Dedifferentiated amniotic fluid mesenchymal stem cell (primary cell): Measurements from ENCODE around the gene FCMR.

ENCODE experiments used
- DNase-seq: peaks from one replicate; pipeline ENCODE4 v3.0.0-alpha.2; 2016; ENCODE audit errors: extremely low spot score

Gene FCMR

DNA sequence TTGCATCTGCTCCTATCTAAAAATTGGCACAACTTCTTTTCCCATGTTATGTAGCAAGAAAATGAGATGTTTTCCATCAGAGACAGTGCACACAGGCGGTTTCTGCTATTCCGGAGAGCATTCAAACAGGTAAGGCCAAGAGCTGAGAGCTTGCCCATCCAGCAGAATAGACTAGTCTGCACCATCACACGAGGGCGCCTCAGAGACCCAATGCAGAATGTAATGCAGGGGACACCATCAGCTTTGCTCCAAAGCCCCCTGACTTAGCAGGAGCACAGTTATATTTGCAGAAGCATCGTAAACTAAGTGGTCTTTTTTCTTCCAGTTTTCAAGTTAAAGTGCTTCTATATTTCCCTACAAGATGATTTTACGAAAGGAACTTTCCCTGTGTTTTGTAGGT is 19.8 kb downstream of the FCMR start:
- DNase-seq: no peak

DNA sequence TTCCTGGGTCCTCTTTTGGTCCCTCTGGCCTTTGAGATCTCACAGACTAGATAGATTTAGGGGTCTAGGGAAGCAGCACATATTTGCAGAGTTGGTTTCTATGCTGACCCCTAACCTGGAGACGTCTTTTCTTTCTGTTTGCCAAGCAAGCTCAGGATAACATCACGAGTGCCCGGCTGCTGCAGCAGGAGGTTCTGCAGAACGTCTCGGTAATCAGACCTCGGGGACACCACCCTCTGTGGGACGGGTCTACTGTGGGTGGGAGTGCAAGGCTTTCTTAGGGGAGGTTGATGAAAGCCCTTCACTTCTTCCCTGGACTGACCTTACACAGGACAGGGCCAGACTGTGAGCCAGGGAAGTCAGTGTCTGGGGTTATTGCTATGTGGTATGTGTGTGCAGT is 21.6 kb downstream of the FCMR start:
- no peak for DNase-seq

DNA sequence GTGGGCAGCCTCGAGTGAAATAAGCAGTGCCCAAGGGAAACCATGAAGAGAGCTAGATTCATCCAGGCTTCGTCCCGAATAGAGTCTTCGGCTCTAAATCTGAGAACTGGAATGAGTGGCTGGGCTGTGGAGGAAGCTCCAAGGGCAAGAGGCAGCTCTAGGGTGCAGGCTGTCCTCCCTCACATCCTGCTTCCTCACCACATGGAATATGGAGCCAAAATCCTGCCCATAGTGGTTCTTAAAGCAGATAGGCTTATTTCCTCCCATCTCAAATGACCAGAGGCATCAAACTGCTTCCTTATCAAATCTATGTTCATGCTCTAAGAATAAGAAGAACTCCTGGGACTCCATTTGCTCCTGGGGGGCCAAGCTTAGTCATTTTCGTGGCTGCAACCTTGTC is 22.0 kb downstream of the FCMR start:
- no peak for DNase-seq

DNA sequence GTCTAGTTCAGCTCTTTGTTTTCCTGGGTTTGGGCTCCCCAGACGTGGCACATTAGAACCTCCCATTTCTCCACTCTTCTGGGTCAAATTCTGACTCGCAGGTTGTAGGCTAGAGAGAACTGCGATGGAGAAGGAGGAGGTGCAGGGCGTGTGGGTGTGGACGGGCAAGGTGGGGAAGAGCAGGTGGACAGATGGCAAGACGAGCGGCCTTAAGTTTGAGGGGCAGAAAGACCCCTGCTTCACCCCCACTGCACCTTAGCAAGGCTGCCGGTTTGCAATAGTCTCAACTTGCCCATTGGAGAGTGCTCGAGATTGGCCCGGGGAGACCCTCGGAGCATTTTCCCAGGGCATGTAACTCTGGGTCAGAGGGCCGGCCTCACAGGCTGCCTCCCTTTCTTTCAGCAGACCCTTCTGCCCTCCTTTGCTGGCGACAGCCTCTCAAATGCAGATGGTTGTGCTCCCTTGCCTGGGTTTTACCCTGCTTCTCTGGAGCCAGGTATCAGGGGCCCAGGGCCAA is 22.8 kb downstream of the FCMR start:
- DNase-seq: no peak

DNA sequence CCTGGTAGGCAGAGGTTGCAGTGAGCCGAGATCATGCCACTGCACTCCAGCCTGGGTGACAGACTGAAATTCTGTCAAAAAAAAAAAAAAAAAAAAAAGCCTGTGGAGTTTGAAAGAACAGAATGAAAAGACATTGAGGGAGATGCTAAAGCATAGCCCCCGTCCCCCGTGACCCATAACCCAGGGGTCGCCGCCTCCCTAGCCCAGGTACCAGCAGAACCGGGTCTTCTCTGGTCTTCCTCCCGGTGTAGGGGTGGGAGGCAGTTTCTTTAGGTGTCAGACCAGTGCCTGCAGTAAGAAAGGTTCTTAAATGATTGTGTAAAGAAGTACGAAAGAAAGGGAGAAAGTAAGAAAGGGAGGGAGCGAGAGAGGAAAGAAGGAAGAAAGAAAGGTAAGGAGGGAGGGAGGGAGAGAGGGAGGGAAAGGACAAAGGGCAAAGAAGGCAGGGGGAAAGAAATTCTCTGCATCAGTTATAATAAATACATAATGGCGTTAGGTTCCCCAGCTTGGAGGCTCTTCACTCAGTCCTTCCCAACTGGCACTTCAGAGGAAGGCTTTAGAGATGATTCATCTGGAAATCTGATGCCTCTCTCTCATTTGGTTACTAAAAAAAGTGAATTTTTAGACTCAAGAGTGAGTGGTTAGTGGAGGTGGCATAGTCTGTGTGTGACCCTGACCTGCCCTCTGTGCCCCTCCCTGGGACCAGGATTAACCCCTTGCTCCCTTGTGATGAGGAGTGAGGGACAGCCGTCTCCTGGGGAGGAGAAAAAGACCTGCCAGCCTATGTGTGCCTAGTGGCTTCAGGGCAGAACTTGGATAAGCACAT is 23.4 kb downstream of the FCMR start:
- peak; percentile 77 for DNase-seq

DNA sequence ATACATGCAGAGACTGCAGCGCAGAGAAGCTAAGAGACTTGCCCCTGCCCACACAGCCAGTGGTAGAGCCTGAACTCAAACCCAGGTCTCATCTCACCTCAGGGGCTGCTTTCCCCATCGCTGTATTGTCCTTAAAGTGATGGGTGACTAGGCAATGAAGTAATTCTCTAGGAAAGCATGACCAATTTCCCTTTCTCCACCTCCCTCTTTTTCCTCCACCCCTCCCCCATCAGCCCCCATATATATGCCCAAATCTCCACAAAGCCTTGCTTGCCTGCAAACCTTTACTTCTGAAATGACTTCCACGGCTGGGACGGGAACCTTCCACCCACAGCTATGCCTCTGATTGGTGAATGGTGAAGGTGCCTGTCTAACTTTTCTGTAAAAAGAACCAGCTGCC is 24.6 kb downstream of the FCMR start, which contains the start of gene IL24:
IL24 (plus strand) TSS at position 269 of the 400 bp plus-strand sequence. CDS start 390 bp downstream, outside the sequence.
- no peak for DNase-seq

DNA sequence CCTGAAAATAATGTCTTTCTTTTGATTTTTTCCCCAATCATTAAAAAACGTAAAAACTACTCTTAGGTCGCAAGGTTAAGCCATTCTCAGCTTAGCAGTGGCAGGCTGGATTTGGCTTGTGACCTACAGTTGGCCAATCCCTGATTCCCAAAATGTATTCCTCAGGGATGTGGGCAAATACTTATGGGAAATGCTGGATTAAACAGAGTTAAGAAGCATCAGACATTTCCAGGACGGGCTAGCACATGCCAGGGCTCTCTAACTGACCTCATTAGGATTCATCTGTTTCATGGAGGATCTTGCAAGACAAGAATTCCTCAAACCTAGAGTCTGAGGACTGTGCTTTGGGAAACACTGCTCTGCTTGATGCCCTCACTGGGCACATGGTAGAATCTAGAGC is 25.5 kb downstream of the FCMR start:
- no peak for DNase-seq

DNA sequence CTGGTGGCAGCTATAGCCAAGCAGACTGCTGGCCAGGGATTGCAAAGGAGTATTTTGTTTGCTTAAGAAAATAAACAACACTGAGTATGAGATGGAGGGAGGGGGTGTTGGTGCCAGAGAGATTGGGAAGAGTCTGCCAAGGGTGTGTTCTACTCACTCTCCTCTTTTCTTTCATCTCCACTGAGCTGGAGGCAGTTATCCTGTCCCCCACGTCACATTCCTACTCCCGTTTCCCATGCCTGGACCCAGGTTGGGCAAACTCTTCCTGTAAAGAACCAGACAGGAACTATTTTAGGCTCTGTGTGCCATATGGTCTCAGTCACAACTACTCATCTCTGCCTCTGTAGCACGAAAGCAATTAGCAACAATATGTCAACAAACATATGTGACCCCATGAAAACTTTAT is 25.9 kb downstream of the FCMR start:
- peak; percentile 35 for DNase-seq

DNA sequence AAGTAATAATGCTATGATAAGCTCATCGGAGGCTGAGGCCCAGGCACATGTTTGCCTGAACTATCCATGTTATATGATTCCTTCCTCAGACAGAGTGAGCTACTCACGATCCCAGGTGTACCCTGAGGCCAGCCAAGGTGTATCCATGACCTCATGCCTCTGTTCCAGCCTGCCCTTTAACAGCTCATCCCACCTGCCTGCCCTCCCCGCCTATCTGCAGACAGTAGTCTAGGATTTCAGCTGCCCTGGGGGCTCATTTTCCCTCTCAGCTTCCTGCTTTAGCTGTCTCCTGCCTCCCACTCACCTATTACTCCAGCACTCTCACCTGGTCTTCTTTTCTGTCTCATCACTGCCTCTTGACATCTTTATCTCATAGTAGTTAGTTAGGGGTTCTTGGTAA is 26.4 kb downstream of the FCMR start:
- no peak for DNase-seq

DNA sequence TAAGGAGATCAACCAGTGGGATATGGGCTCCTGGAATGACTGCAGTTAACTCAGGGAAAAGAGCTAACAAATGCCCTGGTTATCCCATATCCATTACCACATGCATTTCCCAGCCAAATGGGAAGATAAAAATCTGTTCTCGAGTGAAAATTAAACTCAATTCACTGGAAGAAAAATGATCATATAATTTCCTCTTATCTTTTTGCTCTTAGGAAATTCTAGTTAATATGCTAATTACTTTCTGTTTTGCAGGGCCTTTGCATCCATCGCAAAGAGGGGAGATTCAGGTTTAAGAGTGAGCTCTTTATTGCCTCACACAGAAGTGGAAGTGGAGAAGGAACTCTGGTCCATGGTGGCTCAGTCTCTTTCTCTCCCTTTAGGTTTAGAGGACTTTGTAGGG is 28.4 kb downstream of the FCMR start:
- no peak for DNase-seq

DNA sequence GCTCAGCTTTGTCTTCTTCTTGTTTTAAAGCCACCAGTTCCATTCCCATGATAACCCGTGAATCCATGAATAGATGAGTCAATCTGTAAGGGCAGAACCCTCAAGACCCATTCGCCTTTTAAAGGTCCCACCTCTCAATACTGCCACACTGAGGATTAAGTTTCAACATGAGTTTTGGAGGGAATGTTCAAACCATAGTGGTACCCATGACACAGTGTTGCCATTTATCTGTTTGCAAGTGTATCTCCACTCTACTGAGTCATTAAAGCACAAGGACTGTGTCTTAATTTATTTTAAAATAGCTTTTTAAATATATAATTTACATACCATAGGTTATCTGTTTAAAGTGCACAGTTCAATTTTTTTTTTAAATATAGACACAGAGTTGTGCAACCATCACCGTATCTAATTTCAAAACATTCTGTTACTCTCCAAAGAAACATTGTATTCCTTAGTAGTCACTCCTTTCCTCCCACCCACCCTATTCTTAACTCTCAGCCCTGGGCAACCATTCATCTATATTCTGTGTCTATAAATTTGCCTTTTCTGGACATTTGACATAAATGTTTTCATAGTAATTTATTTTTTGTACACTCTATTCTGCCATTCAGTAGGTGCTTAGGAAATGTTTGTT is 29.3 kb downstream of the FCMR start:
- peak; percentile 46 for DNase-seq

DNA sequence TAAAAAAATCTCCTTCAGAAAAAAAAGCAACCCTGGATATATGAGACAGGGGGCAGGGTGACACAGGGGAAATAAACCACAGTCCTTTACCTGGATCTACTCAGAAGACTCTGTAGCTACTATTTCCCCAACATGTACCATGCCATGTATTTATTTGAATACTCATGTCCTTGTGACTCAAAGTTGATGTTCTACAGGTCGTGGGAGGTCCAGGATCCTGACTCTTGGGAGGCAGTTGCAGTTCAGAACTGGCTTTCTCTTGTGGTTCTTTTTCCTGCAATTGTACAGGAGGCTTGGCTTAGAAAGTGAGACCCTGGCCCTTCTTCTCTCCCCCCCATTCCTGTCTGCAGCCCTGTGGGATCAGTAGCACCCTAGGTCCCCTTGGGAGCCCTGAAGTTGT is 30.3 kb downstream of the FCMR start:
- DNase-seq: no peak

DNA sequence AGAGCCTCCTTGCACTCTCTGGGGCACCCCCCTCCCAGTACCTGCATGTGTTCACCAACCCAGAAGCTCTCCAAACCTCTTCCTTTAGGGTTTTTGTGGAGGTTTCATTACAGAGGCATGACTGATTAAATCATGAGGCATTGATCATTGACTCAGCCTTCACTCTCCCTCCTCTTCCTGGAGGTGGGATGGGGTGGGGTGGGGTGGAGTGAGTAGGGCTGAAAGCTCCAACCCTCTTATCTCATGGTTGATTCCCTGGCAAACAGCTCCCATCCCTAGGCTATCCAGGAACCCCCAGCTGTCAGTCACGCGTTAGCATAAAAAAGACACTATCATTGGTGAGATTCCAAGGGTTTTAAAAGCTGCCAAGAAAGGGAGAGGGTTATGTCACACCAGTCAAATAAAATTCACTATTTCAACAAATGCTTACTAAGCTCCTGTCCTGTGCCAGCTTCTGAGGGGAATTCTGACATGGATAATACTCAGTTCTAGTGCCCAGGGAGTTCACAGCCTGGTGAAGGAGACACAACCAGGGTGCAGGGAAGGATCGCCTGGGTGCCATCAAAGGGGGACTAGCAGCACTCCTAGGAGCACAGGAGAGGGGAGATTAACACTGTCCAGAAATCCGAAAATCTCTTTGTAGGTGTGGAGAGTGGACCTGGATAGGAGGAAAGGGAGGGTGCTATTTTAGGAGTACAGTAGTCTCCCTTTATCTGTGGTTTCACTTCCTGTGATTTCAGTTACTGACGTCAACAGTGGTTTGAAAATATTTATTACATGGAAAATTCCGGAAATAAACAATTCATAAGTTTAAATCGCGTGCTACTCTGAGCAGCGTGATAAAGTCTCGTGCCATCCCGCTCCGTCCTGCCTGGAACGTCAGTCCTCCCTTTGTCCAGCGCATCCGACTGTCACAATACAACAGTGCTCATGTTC is 31.3 kb downstream of the FCMR start:
- no peak for DNase-seq

DNA sequence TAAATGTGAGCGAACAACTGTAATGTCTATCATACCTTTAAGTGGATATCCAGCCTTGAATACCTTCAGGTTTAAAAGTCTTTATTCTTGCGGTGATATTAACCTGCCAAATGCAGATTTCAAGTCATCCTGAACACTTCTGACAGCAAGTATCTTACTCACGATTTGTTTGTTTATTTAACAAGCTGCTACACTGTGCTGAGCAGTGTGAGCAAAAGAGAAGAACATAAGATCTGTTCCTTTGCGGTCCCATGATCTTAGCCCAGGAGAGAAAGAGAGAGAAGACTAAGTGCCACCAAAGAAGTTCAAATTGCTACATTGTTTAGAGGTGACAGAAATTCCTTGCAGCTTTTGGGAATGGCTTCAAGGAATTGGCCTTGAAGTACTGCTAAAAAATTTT is 34.0 kb downstream of the FCMR start:
- DNase-seq: no peak

DNA sequence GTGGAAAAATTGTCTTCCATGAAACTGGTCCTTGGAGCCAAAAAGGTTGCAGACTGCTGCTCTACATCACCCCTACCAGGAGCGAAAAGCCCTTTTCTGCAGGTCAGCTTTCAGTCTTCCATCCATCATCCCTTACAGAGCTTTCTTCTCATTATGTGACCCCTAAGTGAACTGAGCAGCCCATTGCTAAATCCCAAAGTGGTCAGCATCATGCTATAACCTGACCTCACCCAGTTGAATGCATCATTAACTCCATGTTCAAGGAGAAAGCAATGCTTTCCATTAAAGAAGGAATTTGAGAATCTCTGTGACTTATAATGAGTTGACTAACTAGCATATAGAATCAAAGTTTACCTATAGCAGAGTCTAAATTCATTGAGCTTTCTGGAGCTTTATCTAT is 34.9 kb downstream of the FCMR start:
- DNase-seq: no peak

DNA sequence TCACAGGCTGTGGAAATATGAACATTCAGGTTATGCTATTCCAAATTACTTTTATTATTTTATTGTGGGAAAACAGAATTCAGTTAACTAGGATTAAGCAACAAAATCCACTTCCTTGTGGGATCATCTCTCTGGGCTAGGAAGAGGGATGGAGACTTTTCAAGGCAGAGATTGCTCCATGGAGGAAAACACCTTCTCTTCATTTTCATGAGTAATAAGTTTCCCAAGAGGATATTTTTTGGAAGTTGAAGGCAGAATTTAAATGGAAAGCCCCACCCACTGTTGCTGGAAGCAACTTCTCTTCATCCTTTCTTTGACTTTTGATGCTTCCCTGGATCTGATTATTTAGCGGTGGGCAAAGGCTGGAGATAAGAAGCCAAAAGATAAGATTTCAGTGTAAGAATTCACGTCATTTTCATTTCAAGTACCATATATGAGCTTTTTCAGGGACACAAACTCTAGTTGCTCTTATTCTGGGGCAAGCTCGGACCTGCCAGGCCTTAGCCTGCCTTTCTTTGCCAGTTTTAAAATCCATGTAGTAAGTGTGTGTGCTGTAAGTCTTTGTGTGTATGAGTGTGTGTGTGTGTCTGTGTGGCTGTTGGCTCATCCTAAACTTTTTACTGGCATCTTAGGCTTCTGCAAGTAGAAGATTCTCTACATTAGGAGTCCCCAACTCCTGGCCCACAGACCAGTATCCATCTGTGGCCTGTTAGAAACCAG is 36.2 kb downstream of the FCMR start:
- DNase-seq: no peak

DNA sequence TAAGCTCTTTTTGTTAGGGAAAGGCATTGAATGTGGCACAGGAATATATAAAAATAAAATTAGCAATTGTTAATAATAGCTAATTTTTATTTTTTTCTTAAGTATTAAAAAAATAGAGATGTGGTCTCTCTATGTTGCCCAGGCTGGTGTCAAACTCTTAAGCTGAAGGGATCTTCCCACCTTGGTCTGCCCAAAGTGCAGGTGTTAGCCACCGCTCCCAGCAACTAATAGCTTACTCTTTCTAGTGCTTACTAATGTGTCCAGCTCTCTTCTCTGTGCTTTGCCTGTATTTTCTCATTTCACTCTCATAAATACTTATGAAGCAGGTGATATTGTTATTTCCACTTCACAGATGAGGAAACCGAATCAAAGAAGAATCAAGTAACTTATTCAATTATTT is 37.9 kb downstream of the FCMR start:
- DNase-seq: no peak

DNA sequence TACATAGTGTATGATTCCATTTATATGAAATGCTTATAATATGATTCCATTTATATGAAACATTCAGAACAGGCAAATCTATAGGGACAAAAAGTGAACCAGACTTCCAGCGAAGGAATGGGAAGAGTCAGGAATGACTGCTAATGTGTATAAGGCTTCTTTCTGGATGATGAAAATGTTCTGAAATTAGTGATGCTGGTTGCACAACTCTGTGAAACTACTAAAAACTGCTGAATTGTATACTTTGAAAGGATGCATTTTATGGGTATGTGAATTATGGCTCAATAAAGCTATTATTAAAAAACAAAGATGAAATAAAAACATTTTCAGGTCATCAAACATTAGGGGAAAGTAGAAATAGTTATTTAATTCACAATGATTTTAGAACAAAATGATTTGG is 38.6 kb downstream of the FCMR start:
- DNase-seq: no peak

DNA sequence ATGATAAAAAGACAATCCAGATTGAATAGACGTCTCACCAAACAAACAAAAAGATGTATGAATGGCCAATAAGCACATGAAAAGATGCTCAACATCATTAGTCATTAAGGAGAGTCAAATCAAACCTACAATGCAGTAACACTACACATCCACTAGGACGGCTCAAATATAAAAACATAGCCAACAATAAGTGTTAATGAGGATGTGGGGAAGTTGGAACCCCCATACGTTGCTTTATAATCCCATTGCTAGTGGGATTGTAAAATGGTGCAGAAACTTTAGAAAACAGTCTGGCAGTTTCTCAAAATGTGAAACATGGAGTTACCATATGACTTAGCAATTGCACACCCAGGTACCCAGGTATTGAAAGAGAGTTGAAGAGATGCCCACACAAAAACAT is 39.2 kb downstream of the FCMR start:
- no peak for DNase-seq

DNA sequence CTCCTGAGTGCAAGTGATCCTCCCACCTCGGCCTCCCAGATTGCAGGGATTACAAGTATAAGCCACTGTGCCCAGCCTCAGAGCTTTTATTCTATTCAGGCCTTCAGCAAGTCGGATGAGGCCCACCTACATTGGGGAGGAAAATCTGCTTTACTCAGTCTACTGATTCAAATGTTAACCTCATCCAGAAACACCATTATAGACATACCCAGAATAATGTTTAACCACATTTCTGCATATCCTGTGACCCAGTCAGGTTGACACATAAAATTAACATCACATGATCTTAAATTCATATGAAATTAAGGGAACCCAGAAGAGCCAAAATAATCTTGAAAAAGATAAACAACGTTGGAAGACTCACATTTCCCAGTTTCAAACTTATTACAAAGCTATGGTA is 41.4 kb downstream of the FCMR start:
- DNase-seq: no peak

DNA sequence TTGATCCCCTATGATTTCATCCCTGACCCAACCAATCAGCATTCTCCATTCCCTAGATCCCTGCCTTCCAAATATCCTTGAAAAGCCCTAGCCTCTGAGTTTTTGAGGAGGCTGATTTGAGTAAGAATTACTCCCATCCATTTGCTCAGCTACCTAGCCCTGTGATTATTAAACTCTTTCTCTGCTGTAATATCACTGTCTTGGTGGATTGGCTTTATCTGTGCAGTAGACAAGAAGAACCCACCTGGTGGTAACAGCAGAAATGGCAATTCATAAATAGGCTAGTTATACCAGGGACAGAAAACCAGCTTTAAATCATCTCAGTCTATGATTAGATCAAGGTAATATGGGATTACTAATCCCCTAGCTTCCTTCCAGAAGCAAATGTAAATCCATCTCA is 43.3 kb downstream of the FCMR start:
- no peak for DNase-seq
